Measurements from ENCODE around the gene SRP54.

The SRP54 gene

DNA sequence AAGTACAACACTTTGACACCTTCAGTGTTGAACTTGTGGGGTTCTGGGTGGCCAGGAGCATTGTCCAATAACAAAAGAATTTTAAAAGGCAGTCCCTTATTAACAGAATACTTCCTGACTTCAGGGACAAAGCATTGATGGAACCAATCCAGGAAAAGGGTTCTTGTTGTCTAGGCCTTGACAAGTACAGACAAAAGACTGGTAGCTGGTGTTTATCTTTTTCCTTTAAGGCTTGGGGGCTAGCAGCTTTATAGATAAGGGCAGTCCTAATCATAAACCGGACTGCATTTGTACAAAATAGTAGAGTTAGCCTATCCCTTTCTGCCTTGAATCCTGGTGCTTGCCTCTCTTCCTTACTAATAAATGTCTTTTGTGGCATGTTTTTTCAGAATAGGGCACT, 90.7 kb downstream of the SRP54 start:
- no peak for DNase-seq (ENCODE audit: low read depth, low spot score)
- no peak for TF ChIP-seq CTCF (IDR thresholded peaks at IDR 0.05; ENCODE audit: insufficient read depth, low read length, missing control alignments)
- CTCF ChIA-PET, result interaction anchor here (1.2 kb wide), 1 partner anchor 9 kb away, joined by 4 read pairs; no protein-coding TSS in a partner anchor
- H3K4me3 ChIP-seq (ENCODE audit: low read depth, low read length), result no peak overlapping the region
- POLR2A ChIA-PET, result no interaction called here

GRCh38 chr14:35078082-35078481, 95.3 kb downstream of the SRP54 start:
- no peak overlapping the region for H3K4me3 ChIP-seq (ENCODE audit: low read depth, low read length)
- CTCF ChIA-PET, result no interaction called here
- no peak for DNase-seq (ENCODE audit: low read depth, low spot score)
- TF ChIP-seq CTCF (IDR thresholded peaks at IDR 0.05; ENCODE audit: insufficient read depth, low read length, missing control alignments), result no peak
- POLR2A ChIA-PET, result no interaction called here

Data from AG04449 (cell line).